ENCODE data around the gene EGFL7.

The EGFL7 gene

GRCh38 chr9:136643596-136644342 lies 18.9 kb upstream of the EGFL7 start:
- H3K4me3 ChIP-seq (ENCODE audit: low read depth, low read length): no peak overlapping the region
- no peak for TF ChIP-seq CTCF (IDR thresholded peaks at IDR 0.05; ENCODE audit: insufficient read depth, low read length, missing control alignments)
- no peak for DNase-seq (ENCODE audit: low read depth, low spot score)
- ChIA-PET POLR2A (no interaction called here), CTCF (interaction anchor here (0.9 to 21.7 kb wide), 11 partner anchors 10 to 156 kb away, joined by 3 to 371 read pairs (median 8); no protein-coding TSS in a partner anchor)

GRCh38 chr9:136644343-136644592 lies 18.4 kb upstream of the EGFL7 start:
- DNase-seq (ENCODE audit: low read depth, low spot score): no peak
- ChIA-PET CTCF (interaction anchor here (1.0 to 21.7 kb wide), 10 partner anchors 10 to 157 kb away, joined by 3 to 371 read pairs (median 8); no protein-coding TSS in a partner anchor), POLR2A (no interaction called here)
- no peak for TF ChIP-seq CTCF (IDR thresholded peaks at IDR 0.05; ENCODE audit: insufficient read depth, low read length, missing control alignments)
- no peak overlapping the region for H3K4me3 ChIP-seq (ENCODE audit: low read depth, low read length)

- DNase-seq (ENCODE audit: low read depth, low spot score): no peak
- POLR2A ChIA-PET: no interaction called here
- H3K4me3 ChIP-seq (ENCODE audit: low read depth, low read length): no peak overlapping the region
- peak; percentile 93 for TF ChIP-seq CTCF (IDR thresholded peaks at IDR 0.05; ENCODE audit: insufficient read depth, low read length, missing control alignments)
- CTCF ChIA-PET: interaction anchor here (0.8 to 21.7 kb wide), 8 partner anchors 11 to 157 kb away, joined by 3 to 371 read pairs (median 10); no protein-coding TSS in a partner anchor
These were observed 17.9 kb upstream of the EGFL7 start for GRCh38 chr9:136644593-136645351.

GRCh38 chr9:136645352-136645902 lies 17.3 kb upstream of the EGFL7 start:
- ChIA-PET POLR2A (no interaction called here), CTCF (interaction anchor here (0.8 to 21.7 kb wide), 8 partner anchors 11 to 245 kb away, joined by 3 to 371 read pairs (median 10); no protein-coding TSS in a partner anchor)
- no peak overlapping the region for H3K4me3 ChIP-seq (ENCODE audit: low read depth, low read length)
- no peak for DNase-seq (ENCODE audit: low read depth, low spot score)
- no peak for TF ChIP-seq CTCF (IDR thresholded peaks at IDR 0.05; ENCODE audit: insufficient read depth, low read length, missing control alignments)

- no peak for TF ChIP-seq CTCF (IDR thresholded peaks at IDR 0.05; ENCODE audit: insufficient read depth, low read length, missing control alignments)
- ChIA-PET POLR2A (no interaction called here), CTCF (interaction anchor here (1.0 to 21.7 kb wide), 5 partner anchors 12 to 246 kb away, joined by 3 to 371 read pairs (median 5); no protein-coding TSS in a partner anchor)
- H3K4me3 ChIP-seq (ENCODE audit: low read depth, low read length): no peak overlapping the region
- no peak for DNase-seq (ENCODE audit: low read depth, low spot score)
These were observed 16.6 kb upstream of the EGFL7 start for GRCh38 chr9:136645903-136646754.
